Inferior parietal cortex (tissue), 1 donor: ENCODE results near the gene C21orf91.
A peak's percentile ranks its signal among the peaks of the same experiment; 100 is the strongest.

Experiments used
- DNase-seq: peaks from one replicate; pipeline ENCODE4 v3.0.0-alpha.2; 2016; ENCODE audit errors: extremely low spot score

C21orf91 gene

DNA sequence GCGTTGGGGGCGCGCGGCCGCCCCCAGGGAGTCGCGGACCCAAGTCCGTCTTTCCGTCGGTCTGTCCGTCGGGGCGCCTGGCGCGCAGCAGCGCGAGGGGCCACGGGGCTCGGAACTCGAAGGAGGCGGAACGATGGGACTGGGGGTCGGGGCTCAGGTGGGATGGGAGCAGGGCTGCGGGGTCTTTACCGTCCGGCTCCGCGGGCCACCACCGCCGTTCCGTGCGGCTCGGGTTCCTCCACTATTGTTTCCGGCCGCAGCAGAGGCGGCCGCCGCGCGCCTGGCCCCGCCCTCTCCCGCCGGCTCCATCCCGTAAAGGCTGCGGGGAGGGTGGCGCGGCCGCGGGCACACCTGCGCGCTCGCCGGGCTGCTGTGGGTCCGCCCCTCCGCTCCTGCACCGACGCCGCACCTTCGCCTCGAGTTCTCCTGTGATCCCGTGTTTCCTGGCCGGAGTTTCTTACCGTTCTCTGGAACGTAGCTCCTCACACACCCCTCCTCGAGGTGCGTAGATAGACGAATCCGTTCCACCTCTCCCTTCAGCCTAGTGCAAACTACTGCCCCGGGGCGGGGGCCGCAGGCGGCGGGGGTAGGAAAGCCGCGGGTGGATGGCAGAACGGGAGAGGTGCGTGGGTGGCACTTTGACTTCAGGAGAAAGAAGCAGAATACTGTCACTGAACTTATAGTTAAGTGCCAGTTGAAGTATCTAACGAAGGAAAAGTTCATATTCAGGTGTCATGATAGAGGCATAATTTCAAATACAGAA is at the start of gene C21orf91:
Gene C21orf91 (minus strand): TSS at position 243 of the 763 bp plus-strand sequence. CDS start 1,038 bp downstream, outside the sequence.
- peak; percentile 83 for DNase-seq

DNA sequence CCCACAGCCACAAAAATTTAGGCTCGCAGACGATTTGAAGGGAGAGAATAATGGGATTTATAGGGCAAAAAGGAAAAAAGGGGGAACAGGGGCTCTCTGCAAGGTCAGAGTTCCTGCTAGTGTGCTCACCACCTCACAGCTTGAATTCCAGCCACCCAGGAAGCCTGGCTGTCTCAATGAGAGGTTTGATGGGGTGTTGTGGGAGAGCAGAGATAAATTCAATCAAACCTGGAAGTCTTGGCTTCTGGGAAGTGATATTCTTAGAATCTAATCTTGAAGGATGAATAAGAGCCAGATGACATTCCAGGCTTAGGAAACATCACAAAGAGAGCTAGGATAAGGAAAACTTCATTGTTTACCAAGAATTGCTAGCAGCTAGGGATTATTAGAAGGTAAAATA is 47.4 kb upstream of the C21orf91 start:
- no peak for DNase-seq

DNA sequence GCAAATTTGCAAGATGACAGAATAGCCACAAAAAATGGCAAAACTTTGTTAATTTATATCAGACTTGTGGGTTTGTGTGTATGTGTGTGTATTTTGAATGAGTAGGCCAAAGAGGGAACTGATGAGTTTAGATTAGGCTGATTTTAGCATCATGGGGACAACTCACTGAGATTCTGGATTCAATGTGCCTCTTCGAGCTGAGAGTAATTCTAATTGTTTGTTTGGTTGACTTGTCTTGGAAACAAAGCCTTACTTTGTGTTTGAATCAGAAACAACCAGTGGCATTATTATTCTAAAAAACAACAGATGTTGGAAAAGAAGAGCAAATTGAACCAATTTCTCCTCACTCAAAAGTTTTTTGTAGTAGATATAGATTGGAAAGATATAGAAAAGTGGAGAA is 40.5 kb upstream of the C21orf91 start:
- DNase-seq: peak; percentile 73

DNA sequence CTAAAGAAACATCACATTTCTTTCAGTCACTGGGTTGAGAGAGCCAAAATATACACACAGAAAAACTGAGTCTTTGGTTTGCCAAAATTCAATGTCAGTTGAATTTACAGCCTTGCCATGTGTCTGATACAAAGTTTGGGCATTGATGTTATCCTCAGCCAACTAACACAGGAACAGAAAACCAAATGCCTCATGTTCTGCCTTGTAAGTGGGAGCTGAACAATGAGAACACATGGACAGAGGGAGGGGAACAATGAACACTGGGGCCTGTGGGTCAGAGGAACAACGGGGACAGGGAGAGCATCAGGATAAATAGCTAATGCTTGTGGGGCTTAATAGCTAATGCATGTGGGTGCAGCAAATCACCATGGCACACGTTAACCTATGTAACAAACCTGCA is 39.6 kb upstream of the C21orf91 start:
- peak; percentile 67 for DNase-seq

DNA sequence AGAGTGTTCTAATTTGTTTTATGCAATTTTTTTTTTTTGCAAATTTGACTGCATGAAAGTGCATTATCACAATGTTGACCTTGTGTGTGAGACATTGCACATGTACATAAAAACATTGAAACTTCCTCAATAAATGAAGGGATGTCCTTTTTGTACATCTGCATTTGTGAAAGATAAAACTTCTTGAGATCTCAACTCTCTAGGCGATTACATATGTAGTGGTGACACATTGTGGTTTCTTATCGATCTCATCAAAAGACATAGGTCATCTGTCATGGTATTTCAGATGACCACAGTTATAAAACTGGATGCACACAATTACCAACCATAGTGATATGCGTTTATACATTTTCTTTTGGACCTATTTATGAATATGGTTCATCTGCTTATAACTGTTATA is 35.6 kb upstream of the C21orf91 start:
- no peak for DNase-seq

DNA sequence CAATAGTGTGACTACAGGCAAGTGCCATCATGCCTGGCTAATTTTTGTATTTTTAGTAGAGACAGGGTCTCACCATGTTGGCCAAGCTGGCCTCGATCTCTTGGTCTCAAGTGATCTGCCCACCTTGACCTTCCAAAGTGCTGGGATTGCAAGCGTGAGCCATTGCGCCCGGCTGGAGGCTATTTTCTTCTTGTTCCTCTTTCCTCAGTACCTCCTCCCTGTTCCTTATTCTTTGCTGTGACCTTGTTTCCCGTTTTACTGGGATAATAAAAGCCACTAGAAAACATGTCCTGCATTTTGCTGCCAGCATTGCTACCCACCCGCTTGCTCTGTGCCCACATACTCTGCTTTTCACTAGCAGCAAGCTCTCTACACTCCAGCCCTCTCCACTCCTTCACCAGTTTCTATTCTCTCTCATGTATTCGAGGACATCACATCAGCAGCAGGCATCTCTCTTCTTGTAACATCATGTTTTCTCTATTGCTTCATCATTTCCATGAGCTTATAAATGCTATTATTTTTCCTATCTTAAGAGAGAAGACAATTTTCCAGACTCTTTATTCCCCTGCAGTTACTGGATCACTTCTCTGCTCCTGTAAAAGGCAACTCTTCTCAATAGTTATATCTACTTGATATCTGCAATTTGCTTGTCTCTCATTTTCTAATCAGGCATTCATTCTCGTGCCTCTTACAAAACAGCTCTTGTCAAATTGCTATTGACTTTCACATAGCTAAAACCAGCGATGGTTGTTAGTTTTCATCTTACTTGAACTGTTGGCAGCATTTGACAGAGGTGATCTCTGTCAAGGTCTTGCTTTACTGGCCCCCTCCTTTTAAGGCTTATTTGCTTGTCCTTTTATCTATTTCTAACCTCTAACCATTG is 34.5 kb upstream of the C21orf91 start:
- peak; percentile 27 for DNase-seq

DNA sequence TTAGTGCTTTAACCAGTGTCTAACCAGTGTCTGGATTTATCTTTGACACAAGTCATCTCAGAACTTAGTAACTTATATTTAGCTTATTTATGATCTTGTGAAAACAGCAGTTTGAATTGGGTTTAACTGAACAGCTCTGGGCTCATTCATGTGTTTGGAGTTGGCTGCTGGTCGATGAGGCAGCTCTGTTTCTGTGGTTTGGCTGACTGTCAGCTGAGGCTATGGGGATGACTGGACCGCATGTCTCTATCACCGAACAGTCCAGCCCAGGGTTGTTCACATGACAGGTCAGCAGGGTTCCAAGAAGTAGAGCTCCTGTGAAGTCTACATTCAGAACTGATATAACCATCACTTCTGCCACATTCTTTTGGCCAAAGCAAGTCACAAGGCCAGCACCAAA is 29.1 kb upstream of the C21orf91 start:
- DNase-seq: peak; percentile 48

DNA sequence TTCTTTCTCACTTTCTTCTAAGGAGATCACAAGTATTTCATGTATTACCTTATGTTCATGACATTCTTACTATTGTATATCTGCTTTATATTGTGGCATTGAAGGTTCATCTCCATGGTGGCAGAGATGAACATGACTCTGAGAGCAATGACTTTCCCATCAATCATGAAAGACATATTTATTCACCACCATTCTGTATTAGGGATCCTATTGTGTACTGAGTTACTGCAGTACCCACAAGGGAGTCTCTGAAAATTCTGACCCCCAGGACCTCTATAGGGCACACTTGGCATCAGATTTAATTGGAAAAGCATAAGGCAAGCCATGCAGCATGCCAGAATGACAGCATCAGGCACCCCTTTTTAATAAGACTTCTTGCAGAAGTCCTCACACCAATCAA is 21.9 kb upstream of the C21orf91 start:
- DNase-seq: no peak

DNA sequence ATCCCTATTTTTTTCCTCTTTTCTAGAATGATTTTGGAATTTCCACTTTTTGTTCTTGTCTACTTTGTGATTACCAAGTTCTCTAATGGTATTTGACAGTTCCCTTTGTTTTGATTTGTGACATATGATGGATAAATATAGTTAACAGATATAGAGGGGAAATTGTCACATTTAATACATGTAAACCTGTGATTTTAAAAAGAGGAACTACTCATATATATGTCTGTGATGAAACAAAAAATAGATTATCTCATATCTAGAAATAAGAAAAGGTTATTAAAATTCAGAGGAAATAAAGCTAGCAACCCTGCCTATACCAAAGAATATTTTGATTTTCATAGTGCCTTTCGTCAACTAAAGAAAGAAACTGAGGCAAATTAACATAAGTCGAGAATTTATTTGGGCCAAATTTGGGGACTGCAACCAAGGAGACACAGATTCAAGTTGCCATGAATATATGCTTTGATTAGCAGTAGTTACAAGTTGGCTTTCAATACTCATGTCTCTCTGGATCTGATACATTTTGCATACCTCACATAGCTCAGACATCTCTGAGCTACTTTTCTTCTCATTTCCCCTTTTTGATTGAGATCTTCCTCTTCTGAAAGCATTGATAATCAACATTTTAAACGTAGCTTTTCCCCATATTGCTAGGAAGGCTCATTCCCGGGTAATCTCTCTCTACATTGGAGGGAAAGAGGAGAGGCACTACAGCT is 15.6 kb upstream of the C21orf91 start:
- no peak for DNase-seq

DNA sequence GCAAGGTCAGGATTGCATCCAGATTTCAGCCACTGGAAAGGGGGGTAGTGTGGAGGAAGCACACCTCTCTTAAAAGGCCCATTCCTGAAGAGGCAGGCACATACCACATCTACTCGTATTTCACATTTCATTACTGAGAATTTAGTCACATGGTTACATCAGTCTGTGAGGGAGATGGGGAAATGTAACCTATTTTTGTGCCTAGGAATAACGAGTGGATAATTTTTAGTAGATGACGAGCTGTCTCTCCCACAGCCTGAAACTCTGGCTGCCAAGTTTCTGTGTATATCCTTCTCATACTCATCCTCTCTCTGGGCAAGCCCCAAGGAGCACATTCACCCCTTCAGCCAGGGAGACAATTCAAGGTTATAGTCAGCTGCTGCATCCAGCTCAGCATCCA is 10.3 kb upstream of the C21orf91 start:
- DNase-seq: no peak

DNA sequence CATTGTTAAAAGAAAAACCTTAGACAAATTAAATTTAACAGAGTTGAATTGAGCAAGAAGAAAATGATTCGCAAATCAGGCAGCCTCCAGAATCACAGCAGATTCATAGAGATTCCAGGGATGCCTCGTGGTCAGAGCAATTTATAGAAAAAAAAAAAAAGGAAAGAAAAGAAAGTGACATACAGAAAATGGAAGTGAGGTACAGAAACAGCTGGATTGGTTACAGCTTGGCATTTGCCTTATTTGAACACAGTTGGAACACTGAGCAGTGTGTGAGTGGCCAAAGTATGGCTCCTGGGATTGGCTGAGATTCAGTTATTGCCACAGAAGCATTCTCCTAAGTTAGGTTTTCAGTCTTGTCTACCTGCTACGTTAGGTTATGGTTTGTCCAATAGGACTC is 9.1 kb upstream of the C21orf91 start:
- no peak for DNase-seq

DNA sequence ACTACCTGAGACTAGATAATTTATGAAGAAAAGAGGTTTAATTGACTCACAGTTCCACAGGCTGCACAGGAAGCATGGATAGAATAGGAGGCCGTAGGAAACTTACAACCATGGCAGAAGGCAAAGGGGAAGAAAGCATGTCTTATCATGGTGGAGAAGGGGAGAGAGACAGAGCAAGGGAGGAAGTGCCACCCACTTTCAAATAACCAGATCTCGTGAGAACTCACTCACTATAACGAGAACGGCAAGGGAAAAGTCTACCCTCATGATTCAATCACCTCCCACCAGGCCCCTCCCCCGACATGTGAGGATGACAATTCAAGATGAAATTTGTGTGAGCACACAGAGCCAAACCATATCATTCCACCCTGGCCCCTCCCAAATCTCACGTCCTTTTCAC is 4.7 kb upstream of the C21orf91 start:
- DNase-seq: no peak

DNA sequence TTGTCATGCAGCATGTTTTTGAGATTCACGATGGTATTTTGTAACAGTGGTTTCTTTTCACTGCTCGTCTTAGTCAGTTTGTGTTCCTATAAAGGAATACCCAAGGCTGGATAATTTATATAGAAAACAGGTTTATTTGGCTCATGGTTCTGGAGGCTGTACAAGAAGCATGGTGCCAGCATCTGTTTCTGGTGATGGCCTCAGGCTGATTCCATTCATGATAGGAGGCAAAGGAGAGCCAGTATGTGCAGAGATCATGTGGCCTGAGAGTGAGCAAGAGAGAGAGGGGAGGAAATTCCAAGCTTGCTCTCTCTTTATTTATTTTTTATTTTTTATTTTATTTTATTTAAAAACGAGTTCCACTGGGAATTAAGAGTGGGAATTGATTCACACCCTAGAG is 2.0 kb upstream of the C21orf91 start:
- no peak for DNase-seq

DNA sequence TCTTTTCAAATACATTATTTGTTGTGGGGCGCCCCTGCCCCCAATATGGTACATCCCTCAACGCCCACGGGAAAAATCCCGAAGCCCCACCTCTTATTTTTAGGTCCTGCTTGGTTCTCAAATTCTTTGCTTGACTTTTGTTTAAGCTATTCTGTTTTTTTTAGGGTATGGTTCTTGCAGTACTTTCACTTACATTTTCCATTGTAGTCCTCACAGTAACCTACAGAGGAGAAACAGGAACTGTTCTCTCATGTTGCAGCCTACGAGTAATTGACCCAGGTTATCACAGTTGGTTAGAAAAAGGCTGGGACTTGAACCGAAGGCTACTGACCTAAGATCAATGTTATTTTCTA is 697 bp upstream of the C21orf91 start:
- DNase-seq: no peak

DNA sequence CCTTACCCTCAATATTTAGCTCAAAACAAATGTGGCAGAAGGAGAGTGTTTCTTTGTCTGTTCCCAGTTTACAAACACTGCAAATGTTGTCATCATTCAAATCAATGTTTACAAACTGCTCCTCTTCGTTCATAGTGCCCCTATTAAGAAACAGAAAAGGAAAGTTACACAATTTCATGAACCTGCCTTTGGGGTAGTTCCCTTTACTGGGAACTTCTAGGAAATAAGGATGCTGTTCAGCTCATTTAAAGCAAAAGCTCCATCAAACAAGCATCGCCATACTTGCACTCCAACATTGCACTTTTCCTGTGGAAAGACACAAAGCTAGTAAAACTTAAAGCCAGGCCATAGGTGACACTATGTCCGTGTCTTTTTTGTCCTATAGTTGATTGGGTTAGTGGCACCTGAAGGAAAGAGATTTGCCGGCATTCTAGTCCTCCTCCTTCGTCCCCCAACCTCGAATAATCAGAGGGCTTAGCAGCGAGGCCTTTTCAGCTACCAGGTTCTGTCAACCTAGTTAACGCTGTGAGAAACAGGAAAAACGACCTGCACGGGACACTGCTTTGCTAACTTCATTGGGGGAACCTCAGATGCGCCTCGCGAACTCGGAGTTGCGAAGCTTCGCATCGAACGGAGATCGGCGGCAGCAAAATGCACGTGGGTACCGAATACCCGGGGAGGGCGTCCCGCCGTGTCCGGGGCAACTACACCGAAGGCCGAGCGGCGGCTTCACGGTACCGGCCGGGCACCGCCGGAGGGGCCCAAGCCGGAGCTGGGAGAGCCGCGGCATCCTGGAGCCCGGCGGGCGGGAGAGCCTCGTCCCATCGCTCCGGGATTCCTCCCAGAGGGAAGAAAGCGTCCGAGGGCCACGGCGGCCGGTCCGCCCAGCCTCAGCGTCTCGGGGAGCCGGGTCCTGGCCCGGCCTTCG is 706 bp downstream of the C21orf91 start:
- DNase-seq: peak; percentile 34

DNA sequence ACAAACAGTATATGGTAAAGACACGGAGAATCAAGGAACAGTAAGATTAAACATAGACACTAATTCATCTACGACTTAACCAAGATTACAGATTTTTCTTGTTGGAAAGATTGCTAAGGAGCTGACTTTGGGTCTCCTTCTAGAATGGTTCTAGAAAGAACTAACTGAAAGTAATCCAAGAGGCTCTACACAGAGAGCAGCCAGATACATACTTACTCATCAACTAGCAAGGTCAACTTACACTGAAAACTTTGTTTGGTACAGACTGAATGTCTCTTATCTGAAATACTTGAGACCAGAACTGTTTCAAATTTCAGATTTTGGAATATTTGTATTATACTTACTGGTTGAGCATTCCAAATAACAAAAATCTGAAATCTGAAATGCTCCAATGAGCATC is 5.8 kb downstream of the C21orf91 start:
- no peak for DNase-seq

DNA sequence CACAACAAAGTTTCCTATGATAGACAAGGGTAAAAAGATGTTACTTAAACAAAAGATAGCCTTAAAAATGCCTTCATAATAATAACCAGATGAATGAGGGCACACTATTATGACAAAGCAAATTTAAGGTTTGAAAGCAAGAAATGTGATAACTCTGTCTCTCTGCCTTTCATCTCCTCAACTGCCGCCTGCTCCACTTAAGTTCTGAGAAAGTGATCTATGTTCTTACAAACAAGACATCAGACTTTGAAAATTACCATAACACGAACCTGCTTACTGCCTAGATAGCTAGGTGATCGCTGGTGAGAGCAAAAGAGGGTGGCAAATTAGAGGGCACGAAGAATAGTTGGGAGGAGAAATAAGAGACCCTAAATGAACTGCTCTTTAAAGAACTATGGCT is 13.2 kb downstream of the C21orf91 start:
- DNase-seq: no peak

DNA sequence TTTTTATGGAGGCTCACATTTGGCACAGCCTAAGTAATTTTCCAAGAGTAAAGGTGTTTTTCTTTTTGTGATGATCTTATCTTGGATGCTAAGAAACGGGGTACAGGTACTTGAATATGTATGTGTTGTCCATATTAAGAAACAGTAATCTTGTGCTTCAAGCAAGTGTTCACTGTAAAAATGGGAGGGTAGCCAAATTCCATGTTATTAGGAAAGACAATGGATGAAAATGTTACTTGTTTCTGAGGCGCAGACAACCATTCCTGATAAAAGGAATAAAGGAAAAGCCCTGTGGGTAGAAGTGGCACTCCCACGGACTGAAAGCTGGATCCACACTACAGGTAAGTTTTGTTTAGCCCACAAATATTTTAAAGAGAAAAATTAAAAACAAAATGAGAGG is 15.6 kb downstream of the C21orf91 start:
- DNase-seq: no peak

DNA sequence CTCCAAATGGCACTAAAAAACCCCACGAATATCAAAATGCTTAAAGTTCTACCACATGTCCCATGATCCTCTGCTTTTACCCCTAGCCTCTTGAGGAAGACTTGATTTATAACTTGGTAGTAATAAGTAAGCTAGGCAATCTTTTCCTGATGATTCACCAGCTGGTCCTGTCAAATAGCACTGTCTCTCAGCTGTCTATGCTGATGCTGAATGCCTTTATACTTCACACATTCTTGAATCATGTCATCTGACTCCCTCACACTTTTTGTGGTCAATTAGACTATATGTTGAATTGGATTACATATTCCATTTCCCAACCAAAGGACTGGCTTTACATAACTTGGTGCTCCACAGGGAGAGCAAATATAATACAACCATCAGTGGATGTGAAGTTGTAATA is 16.6 kb downstream of the C21orf91 start:
- no peak for DNase-seq

DNA sequence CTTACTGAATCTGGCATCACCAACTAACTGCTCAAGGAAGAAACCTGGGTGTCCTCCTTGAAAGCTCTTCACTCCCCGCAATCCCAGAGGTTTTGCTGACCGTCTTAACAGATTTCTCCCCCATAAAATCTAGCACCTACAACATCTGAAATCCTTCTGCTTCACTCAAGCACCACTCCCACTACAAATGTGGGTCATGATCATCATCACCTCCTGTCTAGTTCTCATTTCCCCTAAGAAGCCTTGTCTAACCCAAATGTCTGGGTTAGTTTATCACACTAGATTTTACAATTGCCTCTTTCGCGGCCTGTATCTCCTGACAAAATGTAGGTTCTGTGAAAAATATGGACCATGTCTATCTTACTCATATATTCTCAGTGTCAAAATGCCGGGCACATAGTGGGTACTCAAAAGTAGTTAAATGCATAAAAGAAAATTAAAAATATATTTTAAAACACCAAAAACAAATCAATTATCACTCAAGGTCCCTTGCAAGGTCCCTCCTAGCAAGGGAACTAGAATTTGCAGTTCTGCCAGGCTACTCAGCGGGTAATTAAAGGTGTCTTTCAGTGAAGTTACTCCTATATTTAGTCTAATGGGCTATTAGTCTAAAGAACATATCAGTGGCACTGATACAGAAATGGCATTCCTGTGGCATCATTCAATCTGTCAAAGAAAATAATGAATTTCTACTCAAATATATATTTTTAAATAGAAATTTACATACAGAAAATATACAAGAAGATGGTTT is 19.6 kb downstream of the C21orf91 start:
- DNase-seq: no peak

DNA sequence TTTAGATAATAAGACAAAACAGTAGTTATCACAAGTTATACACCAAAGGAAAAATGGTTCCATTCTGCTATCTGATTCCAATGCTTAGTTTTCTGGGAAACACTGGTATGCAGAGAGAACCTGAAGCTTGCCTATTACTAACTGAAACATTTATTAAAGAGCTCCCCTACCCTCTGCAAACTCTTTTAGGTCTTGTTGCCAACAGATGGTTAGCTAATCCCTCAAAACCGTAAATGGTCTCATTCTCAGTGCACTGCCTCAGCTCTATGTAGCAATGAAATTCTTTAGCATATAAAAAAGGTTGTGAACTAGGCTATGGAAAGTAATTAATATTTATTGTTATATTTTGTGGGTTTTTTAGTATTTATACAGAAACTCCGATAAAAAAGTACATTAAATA is 20.4 kb downstream of the C21orf91 start:
- DNase-seq: no peak
